GM10266 (cell line): ENCODE data around the gene IRF2BP2.
"Not testable (repeated sequence)": the region's sequence is repeated elsewhere in the genome, so short reads cannot be mapped to it uniquely, and the experiment has no call there.

ENCODE experiments used
- DNase-seq: peaks from one replicate; pipeline ENCODE4 v3.0.0; 2012; ENCODE audit errors: extremely low spot score
- CTCF ChIP-seq: IDR thresholded peaks from 2 replicates; pipeline ENCODE4 v1.5.1; 2012; ENCODE audit warnings: mild to moderate bottlenecking, low read depth; ENCODE audit not compliant: control insufficient read depth, insufficient read depth; ENCODE audit errors: missing control alignments

The IRF2BP2 gene

DNA sequence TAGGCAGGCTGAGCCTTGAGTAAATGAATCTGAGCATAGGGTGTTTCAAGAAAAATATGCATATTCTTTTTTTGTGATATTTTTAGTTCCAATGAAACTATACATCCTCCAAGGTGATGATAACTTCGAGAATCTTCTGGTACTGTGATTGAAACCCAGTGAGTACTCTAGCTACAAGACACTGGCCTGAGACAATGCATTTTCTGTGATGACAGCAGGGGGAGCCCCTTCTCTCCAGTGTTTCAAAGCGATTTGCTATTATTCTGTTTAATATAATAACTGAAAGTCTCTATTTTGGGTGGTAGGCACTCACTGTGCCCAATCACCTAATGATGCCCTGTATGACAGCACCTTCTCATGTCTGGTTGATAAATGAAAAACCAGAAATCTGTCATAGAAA is 12.1 kb downstream of the IRF2BP2 start:
- peak; percentile 55 for TF ChIP-seq CTCF
- DNase-seq = peak; percentile 65

DNA sequence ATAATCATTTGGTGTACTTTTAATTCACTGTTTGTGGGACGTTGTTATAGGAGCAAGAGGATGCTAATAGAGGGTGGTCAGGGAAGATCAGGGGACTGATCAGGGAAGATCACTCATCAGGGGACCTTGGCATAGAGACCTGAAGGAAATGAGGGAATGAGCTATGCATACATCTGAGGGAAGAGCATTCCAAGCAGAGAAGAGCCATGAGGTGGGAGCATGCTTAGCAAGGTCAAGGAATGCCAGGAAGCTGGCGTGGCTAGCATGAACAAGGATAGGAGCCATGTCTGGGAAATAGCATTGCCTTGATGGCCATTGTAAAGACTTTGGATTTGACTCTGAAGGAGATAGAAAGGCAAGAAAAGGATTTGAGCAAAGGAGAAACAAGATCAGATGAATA is 14.1 kb downstream of the IRF2BP2 start:
- DNase-seq = no peak
- TF ChIP-seq CTCF = no peak

GRCh38 chr1:234594575-234594974 is 15.4 kb downstream of the IRF2BP2 start:
- DNase-seq = not testable (repeated sequence)

DNA sequence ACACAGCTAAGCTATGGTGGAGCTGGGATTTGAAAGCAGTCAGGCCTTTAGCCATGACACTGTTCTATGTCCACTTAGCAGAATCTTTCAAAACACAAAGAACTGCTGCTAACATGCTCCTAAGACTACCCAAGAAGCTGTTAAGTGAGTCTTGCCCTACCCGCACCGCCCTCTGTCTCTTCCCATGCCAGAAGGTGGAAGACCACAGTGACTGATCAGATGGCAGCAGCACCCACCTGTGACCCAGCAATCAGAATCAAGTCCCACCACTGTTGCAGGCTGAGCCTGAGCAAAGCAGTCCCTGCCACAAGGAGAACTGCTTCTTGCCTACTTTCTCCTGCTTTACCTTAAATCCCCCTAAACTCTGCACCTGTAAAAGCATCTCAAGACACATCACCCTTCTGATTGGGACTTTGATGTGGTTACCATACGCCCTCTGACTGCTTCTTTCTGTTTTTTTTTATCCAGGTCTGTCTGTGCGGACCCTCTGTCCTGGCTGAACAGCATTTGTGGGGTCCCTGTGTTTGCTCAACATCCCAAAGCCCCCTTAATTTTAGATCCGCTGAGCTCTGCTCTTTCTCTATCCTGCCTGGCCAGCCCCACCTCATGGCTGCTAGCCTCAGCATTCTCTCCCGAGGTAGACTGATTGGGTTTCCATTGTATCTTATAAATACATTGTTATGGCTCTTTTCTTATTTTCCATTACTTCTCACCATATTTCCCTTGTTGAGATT is 16.0 kb downstream of the IRF2BP2 start:
- TF ChIP-seq CTCF = no peak
- DNase-seq = no peak

DNA sequence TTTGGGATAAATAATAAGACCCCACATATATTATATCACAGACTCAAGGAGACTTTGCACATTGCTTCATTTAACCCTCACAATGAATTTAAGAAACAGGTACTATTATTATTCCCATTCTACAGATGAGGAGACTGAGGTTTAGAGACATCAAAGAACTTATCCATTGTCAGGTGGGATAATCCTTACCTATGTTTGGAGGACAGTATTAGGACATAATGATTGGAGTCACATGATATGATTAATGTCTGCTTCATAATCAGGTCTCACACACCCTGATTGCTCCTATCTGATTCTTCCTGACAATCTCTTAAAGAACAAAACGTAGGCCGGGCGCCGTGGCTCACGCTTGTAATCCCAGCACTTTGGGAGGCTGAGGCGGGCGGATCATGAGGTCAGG is 16.9 kb downstream of the IRF2BP2 start:
- no peak for TF ChIP-seq CTCF
- no peak for DNase-seq

DNA sequence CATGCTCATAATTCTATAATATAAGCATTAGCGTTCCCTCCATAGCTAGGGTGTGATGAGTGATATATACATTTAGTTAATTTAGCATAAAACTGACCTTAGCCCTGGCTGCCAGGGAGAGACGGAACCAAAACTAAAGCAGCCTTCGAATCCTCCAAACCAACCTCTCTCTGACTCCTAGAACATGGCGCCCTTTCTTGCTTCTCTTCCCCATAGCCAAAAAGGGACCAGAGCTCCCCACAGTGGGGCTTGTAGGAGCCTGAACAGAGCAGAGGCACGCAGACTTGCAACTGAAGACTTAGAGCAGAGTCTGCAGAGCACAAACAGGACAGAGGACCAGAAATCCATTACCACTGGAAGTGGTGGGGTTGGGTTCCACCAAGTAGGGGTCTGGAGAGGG is 17.7 kb downstream of the IRF2BP2 start:
- TF ChIP-seq CTCF = no peak

GRCh38 chr1:234591131-234591530 is 18.8 kb downstream of the IRF2BP2 start:
- no peak for TF ChIP-seq CTCF
- no peak for DNase-seq

More for the DNA sequence above, 17.7 kb downstream of the IRF2BP2 start:
- DNase-seq = no peak
